ENCODE measurements around the gene LCN6.

- TF ChIP-seq, protein P1, sequence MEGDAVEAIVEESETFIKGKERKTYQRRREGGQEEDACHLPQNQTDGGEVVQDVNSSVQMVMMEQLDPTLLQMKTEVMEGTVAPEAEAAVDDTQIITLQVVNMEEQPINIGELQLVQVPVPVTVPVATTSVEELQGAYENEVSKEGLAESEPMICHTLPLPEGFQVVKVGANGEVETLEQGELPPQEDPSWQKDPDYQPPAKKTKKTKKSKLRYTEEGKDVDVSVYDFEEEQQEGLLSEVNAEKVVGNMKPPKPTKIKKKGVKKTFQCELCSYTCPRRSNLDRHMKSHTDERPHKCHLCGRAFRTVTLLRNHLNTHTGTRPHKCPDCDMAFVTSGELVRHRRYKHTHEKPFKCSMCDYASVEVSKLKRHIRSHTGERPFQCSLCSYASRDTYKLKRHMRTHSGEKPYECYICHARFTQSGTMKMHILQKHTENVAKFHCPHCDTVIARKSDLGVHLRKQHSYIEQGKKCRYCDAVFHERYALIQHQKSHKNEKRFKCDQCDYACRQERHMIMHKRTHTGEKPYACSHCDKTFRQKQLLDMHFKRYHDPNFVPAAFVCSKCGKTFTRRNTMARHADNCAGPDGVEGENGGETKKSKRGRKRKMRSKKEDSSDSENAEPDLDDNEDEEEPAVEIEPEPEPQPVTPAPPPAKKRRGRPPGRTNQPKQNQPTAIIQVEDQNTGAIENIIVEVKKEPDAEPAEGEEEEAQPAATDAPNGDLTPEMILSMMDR (IDR thresholded peaks at IDR 0.05; ENCODE audit: poor library complexity), result peak; percentile 53
- TF ChIP-seq EZH2 (IDR thresholded peaks at IDR 0.05; ENCODE audit: borderline replicate concordance), result no peak
Observed at GRCh38 chr9:136784249-136784996, 36.1 kb upstream of the LCN6 start.

Data from hepatocyte (in vitro differentiated cells).